Right cardiac atrium (tissue), 5 donors: ENCODE results near the gene LRRC27. TPM values are rescaled to one million over a fixed set of nuclear protein-coding genes. Genes with fewer than 3 reads are reported as not detected.

Source experiments
- ATAC-seq, 2 donors: fragments of 200-7000 bp; cut with Tn5 transposase; one replicate each; pipeline versions ENCODE4 v1.8.0 to v1.9.1; 2020; ENCODE audit warnings: moderate library complexity in 2 of 2, mild to moderate bottlenecking in 1 of 2
- DNase-seq, 3 donors: peaks; one replicate each; pipeline ENCODE4 v3.0.0-alpha.2; 2020
- H3K27ac ChIP-seq: one replicate; pipeline ENCODE4 v1.5.1; 2013; ENCODE audit warnings: mild to moderate bottlenecking, low read length, control low read depth, moderate library complexity
- H3K27me3 ChIP-seq: one replicate; pipeline ENCODE4 v1.6.1; 2013; ENCODE audit not compliant: control insufficient read depth, insufficient read depth
- H3K4me1 ChIP-seq: one replicate; pipeline ENCODE4 v1.6.1; 2013; ENCODE audit warnings: low read length; ENCODE audit not compliant: control insufficient read depth, insufficient read depth
- H3K4me3 ChIP-seq: one replicate; pipeline ENCODE4 v1.5.1; 2013; ENCODE audit warnings: low read length, control low read depth
- H3K9me3 ChIP-seq: one replicate; pipeline ENCODE4 v1.6.1; 2013; ENCODE audit warnings: low read length; ENCODE audit not compliant: control insufficient read depth
- WGBS: extraction: QIAGEN DNeasy Blood & Tissue Kit; methylation state at CpG from one replicate; pipeline ENCODE4 v1.1.7; 2013; 5-methylcytosine and 5-hydroxymethylcytosine counted together
- intact Hi-C, 4 donors: fragments of 100-400 bp; cut with DNase I; formaldehyde crosslinking; loops; one replicate each; pipeline versions ENCODE4 v1.11.0 to v1.14.0; 2022 to 2023
- polyA plus RNA-seq: library from polyadenylated mRNA; stranded (reverse); fragments of 200-250 nt; gene quantifications from one replicate; pipeline ENCODE4 v1.2.3, GENCODE V29; 2013
- total RNA-seq, 4 donors: library from RNA; stranded (reverse); fragmentation: NEBNext Ultra II Directional; extraction: Animal tissue kit (Norgen Biotek cat#: 25700); gene quantifications; one replicate each; pipeline ENCODE4 v1.2.1, GENCODE V29; 2021
- donor health status: healthy with polysubstance abuse.
- donor health status: DM: no; HTN: yes; CAD: no.
- donor health status: DM: no; HTN: no; CAD: no.
- donor health status: DM: no; HTN: yes; CAD: no; lungs with severe emphysema.
- donor health status: DM: yes; HTN: yes; CAD: no.

The LRRC27 gene
- total and polyA plus RNA-seq, 5 donors = 3.7 to 9.3 (median 5.7) TPM

DNA sequence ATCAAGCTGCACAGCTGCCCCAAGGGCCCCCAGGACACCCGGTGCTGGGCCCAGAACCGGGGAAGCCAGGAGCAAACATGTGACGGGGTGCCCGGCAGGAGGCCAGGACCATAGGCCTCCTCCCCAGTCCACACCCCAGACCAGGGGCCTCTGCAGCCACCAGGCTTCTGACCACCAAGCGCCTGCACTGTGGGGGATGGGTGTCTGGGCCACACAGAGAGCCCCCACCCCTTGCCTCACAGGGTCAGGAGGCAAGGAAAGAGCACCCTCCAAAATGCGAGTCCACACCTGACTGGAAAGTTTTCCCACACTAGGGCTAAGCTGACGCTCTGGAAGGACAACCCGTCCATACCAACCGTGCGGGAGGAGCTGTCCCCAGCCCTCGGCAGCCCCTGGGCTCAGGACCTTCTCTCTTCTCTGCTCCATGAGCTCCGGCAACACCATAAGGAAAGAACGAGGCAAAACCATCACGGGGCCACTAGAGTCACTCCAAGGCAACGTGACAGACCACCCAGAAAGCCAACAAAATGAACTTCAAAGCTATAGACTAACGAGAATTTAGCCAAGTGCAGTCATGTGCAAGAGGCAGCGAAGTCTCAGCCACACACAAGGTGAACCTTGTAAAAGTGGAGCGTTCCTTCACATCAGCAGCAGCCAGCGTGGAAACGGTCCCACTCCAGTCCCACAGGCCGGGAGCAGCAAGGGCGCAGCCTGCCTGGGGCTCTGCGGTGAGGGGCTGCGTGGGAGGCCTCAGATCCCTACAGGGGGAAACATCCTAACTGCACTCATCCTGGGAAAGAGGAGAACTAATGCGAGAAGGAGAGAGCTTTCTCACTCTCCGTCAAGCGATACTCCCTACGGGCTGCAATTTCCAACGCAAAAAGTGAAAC, 29.3 kb upstream of the LRRC27 start:
- H3K27ac ChIP-seq = no peak overlapping the region
- H3K9me3 ChIP-seq = no peaks in the 10 kb centered on the region
- ATAC-seq (no peak), DNase-seq (no peak)
- H3K4me3 ChIP-seq = no peak overlapping the region
- no peaks in the 10 kb centered on the region for H3K4me1 ChIP-seq
- 88% methylated on average over 29 of the region's 29 CpGs for WGBS
- no peaks in the 10 kb centered on the region for H3K27me3 ChIP-seq
- intact Hi-C loops = no loop called here

DNA sequence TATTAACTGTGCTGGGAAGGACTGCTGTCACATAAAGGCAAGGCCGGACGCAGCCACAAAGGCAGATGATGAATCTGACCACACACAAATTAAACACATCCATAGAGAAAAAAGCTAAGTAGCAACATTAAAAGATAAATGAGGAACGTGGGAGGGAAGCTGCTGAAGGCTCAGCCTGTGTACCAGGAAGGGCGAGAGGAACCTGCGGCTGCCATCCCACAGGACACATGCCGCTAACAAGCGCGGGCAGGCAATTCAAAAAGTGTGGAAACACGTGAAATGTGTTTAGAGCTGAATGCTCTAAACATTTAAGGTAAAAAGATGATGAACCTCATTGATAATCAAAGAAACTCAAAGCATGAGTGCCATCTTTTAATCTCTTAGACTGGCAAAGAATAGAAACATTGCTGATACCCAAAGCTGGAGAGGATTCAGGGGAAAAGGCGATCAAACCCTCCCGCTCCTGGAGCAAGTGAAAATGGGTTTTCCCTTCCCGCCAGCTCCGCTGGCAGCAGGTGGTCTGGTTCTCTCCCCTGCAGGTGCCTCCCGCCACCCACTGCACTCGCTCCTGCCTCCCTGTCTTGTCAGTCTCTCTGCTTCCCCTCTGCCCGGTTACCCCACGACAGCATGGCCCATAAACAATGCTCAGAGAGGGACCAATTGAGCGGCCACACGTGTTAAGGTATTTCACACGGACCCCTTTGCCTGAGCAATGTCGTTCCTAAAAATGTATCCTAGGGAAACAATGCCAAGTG, 28.5 kb upstream of the LRRC27 start:
- Histone ChIP-seq H3K27ac (no peak overlapping the region), H3K4me3 (no peak overlapping the region), H3K9me3 (no peaks in the 10 kb centered on the region), H3K4me1 (no peaks in the 10 kb centered on the region), H3K27me3 (no peaks in the 10 kb centered on the region)
- 91% methylated on average over 21 of the region's 21 CpGs for WGBS
- intact Hi-C loops = no loop called here
- DNase-seq = no peak
- ATAC-seq = no peak

DNA sequence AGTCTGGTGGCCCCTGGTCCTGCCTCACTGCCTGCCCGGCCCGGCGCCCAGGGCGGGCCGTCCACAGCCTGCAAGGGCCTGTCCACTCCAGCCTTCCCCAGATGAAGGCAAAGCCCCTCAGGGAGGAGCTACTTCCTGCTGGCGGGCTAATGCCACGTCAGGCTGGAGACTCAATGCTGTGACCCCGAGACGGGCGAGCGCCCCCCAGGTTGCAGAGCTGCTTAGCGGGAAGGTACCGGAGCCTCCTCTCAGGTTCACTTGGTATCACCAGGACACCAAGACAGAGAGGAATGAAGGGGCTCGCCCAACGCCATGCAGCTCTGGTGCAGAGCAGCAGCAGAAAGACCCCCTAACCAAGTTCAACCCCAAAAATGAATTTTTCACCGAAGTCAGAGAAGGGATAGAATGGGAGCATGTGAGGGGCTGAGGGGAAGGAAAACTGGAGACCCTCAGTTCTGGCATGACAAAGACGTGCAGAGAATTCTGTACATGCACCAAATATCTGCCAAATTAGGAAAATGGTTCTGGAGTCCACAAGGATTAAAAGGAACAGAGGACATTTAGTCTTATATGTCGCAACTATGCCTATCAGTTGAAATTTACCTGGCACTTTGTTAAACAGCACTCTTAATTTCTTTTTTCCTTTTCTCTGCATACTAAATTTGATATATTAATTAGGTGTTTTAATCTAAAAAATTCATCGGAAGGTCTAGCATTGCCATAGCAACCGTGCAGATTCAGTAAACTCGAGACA, 27.1 kb upstream of the LRRC27 start:
- intact Hi-C loops = loop anchor here in 1 of 4 donors (5.0 kb wide), 1 partner anchor 42 kb away; no protein-coding TSS in a partner anchor
- Histone ChIP-seq H3K27me3 (no peaks in the 10 kb centered on the region), H3K4me1 (no peaks in the 10 kb centered on the region), H3K27ac (no peak overlapping the region), H3K9me3 (no peaks in the 10 kb centered on the region), H3K4me3 (no peak overlapping the region)
- DNase-seq (peak in 1 of 3 donors; percentile 44), ATAC-seq (no peak)
- 93% methylated on average over 21 of the region's 21 CpGs for WGBS

- no peak overlapping the region for H3K4me3 ChIP-seq
- ATAC-seq (no peak), DNase-seq (no peak)
- 93% methylated on average over 22 of the region's 22 CpGs for WGBS
- no peak overlapping the region for H3K27ac ChIP-seq
- no peaks in the 10 kb centered on the region for H3K27me3 ChIP-seq
- intact Hi-C loops = loop anchor here in 1 of 4 donors (5.0 kb wide), 1 partner anchor 42 kb away; no protein-coding TSS in a partner anchor
- H3K4me1 ChIP-seq = no peaks in the 10 kb centered on the region
- no peaks in the 10 kb centered on the region for H3K9me3 ChIP-seq
Observed at GRCh38 chr10:132305654-132306342, 26.2 kb upstream of the LRRC27 start.

DNA sequence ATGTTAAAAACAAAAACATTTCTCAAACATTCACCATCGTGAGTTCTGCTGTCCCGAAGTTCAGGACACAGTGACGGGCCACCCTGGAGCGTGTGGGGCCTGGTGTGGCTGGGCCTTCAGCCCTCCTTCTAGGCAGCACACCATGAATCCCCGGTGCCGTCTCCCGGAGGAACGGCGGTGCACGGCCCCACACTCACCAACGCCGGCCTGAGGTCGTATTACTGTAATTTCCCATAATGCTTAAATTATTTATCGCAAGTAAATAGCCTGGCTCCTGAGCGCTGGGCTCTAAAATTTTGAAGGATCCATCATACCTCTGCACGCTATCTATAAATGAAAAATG, 25.7 kb upstream of the LRRC27 start:
- Histone ChIP-seq H3K9me3 (no peaks in the 10 kb centered on the region), H3K27me3 (no peaks in the 10 kb centered on the region), H3K27ac (no peak overlapping the region), H3K4me3 (no peak overlapping the region), H3K4me1 (no peaks in the 10 kb centered on the region)
- ATAC-seq = no peak
- intact Hi-C loops = loop anchor here in 1 of 4 donors (5.0 kb wide), 1 partner anchor 41 kb away; no protein-coding TSS in a partner anchor
- 97% methylated on average over 16 of the region's 16 CpGs for WGBS
- DNase-seq = no peak

- no peaks in the 10 kb centered on the region for H3K9me3 ChIP-seq
- intact Hi-C loops = loop anchor here in 1 of 4 donors (5.0 kb wide), 1 partner anchor 40 kb away; no protein-coding TSS in a partner anchor
- H3K27ac ChIP-seq = no peak overlapping the region
- WGBS = 4% methylated on average over 98 of the region's 98 CpGs
- no peaks in the 10 kb centered on the region for H3K27me3 ChIP-seq
- peak; percentile 46 to 81 (median 79) for DNase-seq
- ATAC-seq = no peak
- no peaks in the 10 kb centered on the region for H3K4me1 ChIP-seq
- H3K4me3 ChIP-seq = peak overlapping the region; percentile 88
Observed at GRCh38 chr10:132306864-132307751, 24.9 kb upstream of the LRRC27 start.

- under 1% methylated on average over 84 of the region's 84 CpGs for WGBS
- Histone ChIP-seq H3K27ac (peak within 1 kb of the TSS; percentile 32), H3K27me3 (no peaks in the 10 kb centered on the region), H3K9me3 (no peaks in the 10 kb centered on the region), H3K4me3 (peak within 1 kb of the TSS; percentile 88), H3K4me1 (no peaks in the 10 kb centered on the region)
- peak; percentile 97 for ATAC-seq
- intact Hi-C loops = loop anchor here in 1 of 4 donors (5.0 kb wide), 1 partner anchor 39 kb away; no protein-coding TSS in a partner anchor
- peak; percentile 93 to 97 (median 97) for DNase-seq
Observed at GRCh38 chr10:132307823-132308586, 24.0 kb upstream of the LRRC27 start, which contains the start of gene STK32C. TSS of gene STK32C (minus strand) at chr10:132307950. CDS start at chr10:132307833, 117 bp downstream.

DNA sequence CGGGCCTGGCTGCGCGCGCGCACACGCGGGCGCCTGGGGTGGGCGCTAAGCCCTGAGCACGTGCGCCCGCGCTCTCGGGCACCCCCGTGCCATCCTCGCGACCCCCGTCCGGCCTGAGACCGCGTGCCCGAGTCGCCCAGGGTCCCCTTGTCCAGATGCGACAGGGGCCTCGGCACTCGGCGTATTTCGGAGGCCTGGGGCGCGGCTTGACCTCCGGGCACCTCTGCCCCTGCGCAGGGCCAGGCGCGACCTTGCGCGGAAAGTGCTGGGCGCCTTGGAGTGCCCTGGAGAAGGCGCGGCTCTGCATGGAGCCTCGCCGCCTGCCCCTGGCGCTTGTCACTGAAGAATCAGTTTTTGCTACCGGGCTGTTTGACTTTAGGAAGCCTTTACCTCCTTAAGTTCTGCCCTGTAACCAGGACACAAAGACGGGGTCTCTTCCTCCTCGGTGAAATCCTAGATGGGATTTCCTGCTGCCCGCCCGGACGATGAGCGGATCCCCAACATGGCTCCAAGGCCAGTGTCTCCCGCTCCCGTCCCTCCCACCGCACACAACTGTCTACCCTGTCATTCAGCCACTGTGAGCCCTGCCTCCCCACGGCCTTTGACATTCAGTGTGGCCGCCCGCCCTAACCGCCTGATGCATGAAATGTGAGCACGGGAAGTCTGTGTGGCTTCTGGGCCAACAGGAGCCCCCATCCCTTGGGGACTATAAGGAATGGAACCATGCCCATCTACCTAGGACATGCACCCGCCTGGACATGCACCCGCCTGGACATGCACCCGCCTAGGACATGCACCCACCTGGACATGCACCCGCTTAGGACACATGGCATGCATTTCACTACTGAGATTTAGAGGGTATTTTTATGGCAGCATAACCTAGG, 23.2 kb upstream of the LRRC27 start:
- intact Hi-C loops = loop anchor here in 1 of 4 donors (5.0 kb wide), 1 partner anchor 38 kb away; no protein-coding TSS in a partner anchor
- peak; percentile 3 to 21 for ATAC-seq

More for the DNA sequence above, 23.2 kb upstream of the LRRC27 start:
- peak in 2 of 3 donors; percentile 69 to 80 for DNase-seq
- Histone ChIP-seq H3K27ac (no peak overlapping the region), H3K27me3 (no peaks in the 10 kb centered on the region), H3K4me1 (no peaks in the 10 kb centered on the region), H3K4me3 (peak overlapping the region; percentile 88), H3K9me3 (no peaks in the 10 kb centered on the region)
- WGBS = 16% methylated on average over 61 of the region's 61 CpGs
